Measurements from ENCODE around the gene IFI6. TPM values are rescaled to one million over a fixed set of nuclear protein-coding genes. Genes with fewer than 3 reads are reported as not detected.

IFI6 gene
- total and polyA plus RNA-seq, 2 of the 4 experiments (the other 2 are of a cell fraction) = 7.3 to 16.8 TPM

GRCh38 chr1:27678747-27679146, 6.8 kb upstream of the IFI6 start:
- CTCF ChIA-PET = interaction anchor here (0.6 kb wide), 1 partner anchor 16 kb away, joined by 3 read pairs; no protein-coding TSS in a partner anchor
- dilution Hi-C loops (cut with HindIII; ENCODE audit: low sequenced_read_pairs, unreplicated experiment) (no loop called here), intact Hi-C loops (cut with micrococcal nuclease) (no loop called here)

More at GRCh38 chr1:27678747-27679146, 6.8 kb upstream of the IFI6 start:
- Histone ChIP-seq H3K27me3 (ENCODE audit: control insufficient read depth, insufficient read depth, low read length) (peaks cover 3% of the 10 kb centered on the region), H3K56ac (ENCODE audit: extremely low read depth, insufficient read depth, low read length) (no peak overlapping the region), H3K18ac (ENCODE audit: low read depth, low read length) (no peak overlapping the region), H4K91ac (ENCODE audit: insufficient read depth, low read depth, low read length) (no peak overlapping the region), H3K4me1 (ENCODE audit: control insufficient read depth, insufficient read depth, low read length) (no peaks in the 10 kb centered on the region), H2BK20ac (ENCODE audit: low read depth, low read length) (no peak overlapping the region), H3K23ac (ENCODE audit: low read depth, low read length) (no peak overlapping the region), H4K8ac (ENCODE audit: low read depth in 2 of 2, low read length in 2 of 2) (no peak overlapping the region), H4K5ac (ENCODE audit: low read depth, low read length) (no peak overlapping the region), H4K20me1 (ENCODE audit: insufficient read depth, low read length) (no peaks in the 10 kb centered on the region), H3K27ac (ENCODE audit: insufficient read depth, low read length) (no peak overlapping the region), H2AK9ac (replicated peaks; ENCODE audit: low read depth, low read length, poor library complexity) (no peak overlapping the region), H3K4me2 (ENCODE audit: low read depth, low read length) (no peak overlapping the region), H3K36me3 (ENCODE audit: control insufficient read depth, insufficient read depth, low read length) (no peaks in the 10 kb centered on the region), H2BK15ac (ENCODE audit: low read depth, low read length) (no peak overlapping the region), H3K4ac (ENCODE audit: low read depth, low read length) (no peak overlapping the region), H3K9me1 (ENCODE audit: insufficient read depth, low read length) (no peaks in the 10 kb centered on the region), H3K9me3 (ENCODE audit: control insufficient read depth, insufficient read depth, low read length) (peaks cover 10% of the 10 kb centered on the region), H3K79me1 (ENCODE audit: low read depth in 1 of 2, low read length in 2 of 2) (no peaks in the 10 kb centered on the region), H3K4me3 (ENCODE audit: insufficient read depth, low read depth, low read length) (no peak overlapping the region), H3K14ac (replicated peaks; ENCODE audit: low read depth, low read length) (no peak overlapping the region), H2AFZ (replicated peaks; ENCODE audit: low read length, poor library complexity) (no peak overlapping the region), H3K9ac (ENCODE audit: low read depth, low read length) (no peak overlapping the region), H2BK120ac (ENCODE audit: low read depth, low read length) (no peak overlapping the region), H2BK5ac (ENCODE audit: low read depth, low read length, poor library complexity, severe bottlenecking) (no peak overlapping the region), H2AK5ac (ENCODE audit: low read depth, low read length) (no peak overlapping the region)
- in situ Hi-C loops (cut with MboI; ENCODE audit: low sequenced_read_pairs) = loop anchor here (5.0 kb wide), 1 partner anchor 34 kb away; no protein-coding TSS in a partner anchor
- ATAC-seq (ENCODE audit: low read depth) (no peak), DNase-seq (no peak)
- POLR2A ChIA-PET (ENCODE audit: unreplicated experiment) = interaction anchor here (0.6 kb wide), 1 partner anchor 9 kb away, joined by 13 read pairs; no protein-coding TSS in a partner anchor
- no TSS peak for BruUV-seq (replicated peaks)
- TF ChIP-seq RAD21 (IDR thresholded peaks at IDR 0.05; ENCODE audit: low read length) (no peak), RCOR1 (IDR thresholded peaks at IDR 0.05; ENCODE audit: insufficient replicate concordance, low read length) (no peak), USF2 (IDR thresholded peaks at IDR 0.05; ENCODE audit: low read depth, low read length) (no peak), CEBPB (IDR thresholded peaks at IDR 0.05; ENCODE audit: low read depth, low read length) (no peak), CHD1 (IDR thresholded peaks at IDR 0.05; ENCODE audit: low read depth, low read length) (no peak), CTCF (conservative IDR thresholded peaks at IDR 0.05; ENCODE audit: low read depth, low read length) (no peak), MAZ (IDR thresholded peaks at IDR 0.05; ENCODE audit: borderline replicate concordance, low read depth, low read length) (no peak), BHLHE40 (IDR thresholded peaks at IDR 0.05; ENCODE audit: low read depth, low read length) (no peak), FOS (IDR thresholded peaks at IDR 0.05; ENCODE audit: low read depth, low read length) (no peak), SMC3 (IDR thresholded peaks at IDR 0.05; ENCODE audit: low read depth, low read length) (no peak), MXI1 (IDR thresholded peaks at IDR 0.05; ENCODE audit: borderline replicate concordance, low read depth, low read length) (no peak), MAFK (IDR thresholded peaks at IDR 0.05; ENCODE audit: low read depth, low read length) (no peak), ELK1 (IDR thresholded peaks at IDR 0.05; ENCODE audit: borderline replicate concordance, low read depth, low read length) (no peak), RFX5 (IDR thresholded peaks at IDR 0.05; ENCODE audit: low read depth, low read length) (no peak), NFE2L2 (IDR thresholded peaks at IDR 0.05; ENCODE audit: low read depth, low read length) (no peak), POLR2A (IDR thresholded peaks at IDR 0.05; ENCODE audit: low read depth, low read length) (no peak)
